Gastrocnemius medialis (tissue), 4 donors: ENCODE results near the gene TTC39B.

Experiments
- CTCF ChIP-seq, 5 experiments: fragments of 450-650 bp in 3 of 5; fragments of 200-600 bp in 2 of 5; sonication (generic) in 2 of 5; IDR thresholded peaks in 4 of 5; conservative IDR thresholded peaks in 1 of 5; 1 replicate in 4 of 5; 2 replicates in 1 of 5; pipeline ENCODE4 v1.5.1; 2016 to 2019; ENCODE audit warnings: antibody characterized with exemption in 5 of 5, mild to moderate bottlenecking in 3 of 5, moderate library complexity in 3 of 5
- POLR2A ChIP-seq, 2 donors: fragments of 450-650 bp; IDR thresholded peaks; one replicate each; pipeline ENCODE4 v1.6.1; 2017; ENCODE audit warnings: antibody characterized with exemption in 2 of 2, mild to moderate bottlenecking in 2 of 2, moderate library complexity in 2 of 2

- TF ChIP-seq CTCF (IDR thresholded peaks at IDR 0.05 in 4 of 5, conservative IDR thresholded peaks at IDR 0.05 in 1 of 5) (no peak), POLR2A (IDR thresholded peaks at IDR 0.05) (no peak)
These were observed 50.6 kb downstream of the TTC39B start for GRCh38 chr9:15256426-15256825.
